GM19099 (cell line): Measurements from ENCODE around the gene ETV6.

Experiments used
- POLR2A ChIP-seq: IDR thresholded peaks from 3 replicates; pipeline ENCODE4 v1.6.1; 2011; ENCODE audit warnings: low read depth; ENCODE audit not compliant: insufficient read length; ENCODE audit errors: extremely low read depth

The ETV6 gene

GRCh38 chr12:11758510-11759493, 109.3 kb downstream of the ETV6 start:
- TF ChIP-seq POLR2A: no peak

- no peak for TF ChIP-seq POLR2A
Measured at GRCh38 chr12:11759494-11759878, 110.0 kb downstream of the ETV6 start.

- TF ChIP-seq POLR2A: no peak
Measured at GRCh38 chr12:11759899-11760298, 110.4 kb downstream of the ETV6 start.

GRCh38 chr12:11761869-11762567, 112.5 kb downstream of the ETV6 start:
- TF ChIP-seq POLR2A: peak; percentile 30

GRCh38 chr12:11762723-11763326, 113.4 kb downstream of the ETV6 start:
- peak; percentile 17 for TF ChIP-seq POLR2A

GRCh38 chr12:11763760-11764520, 114.5 kb downstream of the ETV6 start:
- no peak for TF ChIP-seq POLR2A

GRCh38 chr12:11764837-11765236, 115.4 kb downstream of the ETV6 start:
- no peak for TF ChIP-seq POLR2A

GRCh38 chr12:11765421-11765816, 115.9 kb downstream of the ETV6 start:
- TF ChIP-seq POLR2A: no peak

GRCh38 chr12:11765817-11766794, 116.6 kb downstream of the ETV6 start:
- TF ChIP-seq POLR2A: peak; percentile 12

- TF ChIP-seq POLR2A: no peak
Measured at GRCh38 chr12:11767029-11767724, 117.7 kb downstream of the ETV6 start.

GRCh38 chr12:11767798-11768197, 118.3 kb downstream of the ETV6 start:
- no peak for TF ChIP-seq POLR2A

- no peak for TF ChIP-seq POLR2A
Measured at GRCh38 chr12:11768233-11768965, 118.9 kb downstream of the ETV6 start.
